Kidney (tissue), 14 donors: ENCODE measurements around the gene PIM3. TPM values are rescaled to one million over a fixed set of nuclear protein-coding genes. Genes with fewer than 3 reads are reported as not detected.
A peak's percentile ranks its signal among the peaks of the same experiment; 100 is the strongest.

Experiments used
- DNase-seq, 5 donors: peaks; one replicate each; pipeline ENCODE4 v3.0.0-alpha.2; 2013 to 2020
- FAIRE-seq: peaks from 2 replicates; lab custom pipeline; 2012; peaks lifted over from hg19 to GRCh38; lab: Jason Lieb, UNC
- H3K27ac ChIP-seq, 2 donors: one replicate each; pipeline ENCODE4 v1.7.0; 2013; ENCODE audit warnings: low read depth in 2 of 2, low read length in 2 of 2, inconsistent platforms in 1 of 2
- H3K27me3 ChIP-seq: one replicate; pipeline ENCODE4 v1.7.1; 2013; ENCODE audit warnings: low read length, inconsistent platforms; ENCODE audit not compliant: control insufficient read depth, insufficient read depth
- H3K36me3 ChIP-seq, 3 donors: one replicate each; pipeline versions ENCODE4 v1.7.0 to v1.7.1; 2013; ENCODE audit warnings: low read length in 3 of 3, control low read depth in 1 of 3, inconsistent platforms in 1 of 3; ENCODE audit not compliant: insufficient read depth in 3 of 3, control insufficient read depth in 2 of 3
- H3K4me1 ChIP-seq, 3 donors: one replicate each; pipeline versions ENCODE4 v1.7.0 to v1.7.1; 2013; ENCODE audit warnings: low read length in 3 of 3, inconsistent platforms in 1 of 3, low read depth in 1 of 3; ENCODE audit not compliant: control insufficient read depth in 2 of 3, insufficient read depth in 2 of 3
- H3K4me3 ChIP-seq, 3 donors: one replicate each; pipeline versions ENCODE4 v1.7.0 to v1.8.1; 2013; ENCODE audit warnings: low read length in 3 of 3, control low read depth in 1 of 3, inconsistent platforms in 1 of 3
- H3K9ac ChIP-seq, 3 donors: one replicate each; pipeline versions ENCODE4 v1.7.0 to v1.7.1; 2013; ENCODE audit warnings: low read length in 3 of 3, control low read depth in 1 of 3, inconsistent platforms in 1 of 3
- H3K9me3 ChIP-seq, 3 donors: one replicate each; pipeline versions ENCODE4 v1.7.0 to v1.7.1; 2013; ENCODE audit warnings: low read length in 3 of 3, control low read depth in 1 of 3, inconsistent platforms in 1 of 3; ENCODE audit not compliant: control insufficient read depth in 2 of 3, insufficient read depth in 1 of 3
- intact Hi-C: fragments of 100-400 bp; cut with DNase I; formaldehyde crosslinking; loops from one replicate; pipeline ENCODE4 v1.11.1; 2022
- polyA plus RNA-seq: library from polyadenylated mRNA; stranded (reverse); fragments of 350-450 nt; fragmentation: Illumina TruSeq; extraction: RNeasy Lipid Tissue Mini Kit (QIAGEN cat#74804); gene quantifications from one replicate; pipeline ENCODE4 v1.2.3, GENCODE V29; 2014; ENCODE audit warnings: low read depth, low replicate concordance; ENCODE audit not compliant: insufficient read depth
- total RNA-seq: library from RNA; stranded (reverse); fragmentation: NEBNext Ultra II Directional; extraction: Animal tissue kit (Norgen Biotek cat#: 25700); gene quantifications from one replicate; pipeline ENCODE4 v1.2.1, GENCODE V29; 2021
- TF ChIP-seq, protein P1 (sequence below): IDR thresholded peaks from 3 replicates; pipeline ENCODE4 v1.5.1; 2012; ENCODE audit warnings: mild to moderate bottlenecking, moderate library complexity, borderline replicate concordance; ENCODE audit not compliant: insufficient read depth; ENCODE audit errors: extremely low read depth
- donor health status: control.
- donor health status: control.
- donor health status: control.
- donor health status: control.
- donor health status: control.
- donor health status: DM: yes; HTN: yes; CAD: no.
- donor health status: Normal renal cell carcinoma (clear cell type).

Gene PIM3
- total and polyA plus RNA-seq, 2 donors from 2014 or later = 96.5 to 107 TPM

DNA sequence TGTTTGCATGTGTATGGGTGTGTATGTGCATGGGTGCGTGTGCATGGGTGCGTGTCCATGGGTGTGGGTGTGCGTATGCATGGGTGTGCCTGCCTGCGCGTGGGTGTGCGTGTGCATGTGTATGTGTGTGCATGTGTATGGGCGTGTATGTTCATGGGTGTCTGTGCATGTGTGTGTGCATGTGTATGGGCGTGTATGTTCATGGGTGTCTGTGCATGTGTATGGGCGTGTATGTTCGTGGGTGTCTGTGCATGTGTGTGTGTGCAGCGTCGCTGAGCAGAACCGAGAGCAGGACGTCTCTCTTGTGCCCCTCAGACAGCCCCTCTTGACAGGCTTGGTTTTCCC lies 38.1 kb downstream of the PIM3 start:
- no peak overlapping the region for H3K9ac ChIP-seq
- H3K27ac ChIP-seq = no peak overlapping the region
- peaks cover 0 to 2% (median 0%) of the 10 kb centered on the region in 3 donors for H3K4me1 ChIP-seq
- TF ChIP-seq, protein P1, sequence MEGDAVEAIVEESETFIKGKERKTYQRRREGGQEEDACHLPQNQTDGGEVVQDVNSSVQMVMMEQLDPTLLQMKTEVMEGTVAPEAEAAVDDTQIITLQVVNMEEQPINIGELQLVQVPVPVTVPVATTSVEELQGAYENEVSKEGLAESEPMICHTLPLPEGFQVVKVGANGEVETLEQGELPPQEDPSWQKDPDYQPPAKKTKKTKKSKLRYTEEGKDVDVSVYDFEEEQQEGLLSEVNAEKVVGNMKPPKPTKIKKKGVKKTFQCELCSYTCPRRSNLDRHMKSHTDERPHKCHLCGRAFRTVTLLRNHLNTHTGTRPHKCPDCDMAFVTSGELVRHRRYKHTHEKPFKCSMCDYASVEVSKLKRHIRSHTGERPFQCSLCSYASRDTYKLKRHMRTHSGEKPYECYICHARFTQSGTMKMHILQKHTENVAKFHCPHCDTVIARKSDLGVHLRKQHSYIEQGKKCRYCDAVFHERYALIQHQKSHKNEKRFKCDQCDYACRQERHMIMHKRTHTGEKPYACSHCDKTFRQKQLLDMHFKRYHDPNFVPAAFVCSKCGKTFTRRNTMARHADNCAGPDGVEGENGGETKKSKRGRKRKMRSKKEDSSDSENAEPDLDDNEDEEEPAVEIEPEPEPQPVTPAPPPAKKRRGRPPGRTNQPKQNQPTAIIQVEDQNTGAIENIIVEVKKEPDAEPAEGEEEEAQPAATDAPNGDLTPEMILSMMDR = no peak
- no peak overlapping the region for H3K4me3 ChIP-seq
- H3K27me3 ChIP-seq = peaks cover 2% of the 10 kb centered on the region
- DNase-seq = no peak
- no peak for FAIRE-seq
- H3K9me3 ChIP-seq = no peaks in the 10 kb centered on the region
- intact Hi-C loops = no loop called here
- no peaks in the 10 kb centered on the region for H3K36me3 ChIP-seq

DNA sequence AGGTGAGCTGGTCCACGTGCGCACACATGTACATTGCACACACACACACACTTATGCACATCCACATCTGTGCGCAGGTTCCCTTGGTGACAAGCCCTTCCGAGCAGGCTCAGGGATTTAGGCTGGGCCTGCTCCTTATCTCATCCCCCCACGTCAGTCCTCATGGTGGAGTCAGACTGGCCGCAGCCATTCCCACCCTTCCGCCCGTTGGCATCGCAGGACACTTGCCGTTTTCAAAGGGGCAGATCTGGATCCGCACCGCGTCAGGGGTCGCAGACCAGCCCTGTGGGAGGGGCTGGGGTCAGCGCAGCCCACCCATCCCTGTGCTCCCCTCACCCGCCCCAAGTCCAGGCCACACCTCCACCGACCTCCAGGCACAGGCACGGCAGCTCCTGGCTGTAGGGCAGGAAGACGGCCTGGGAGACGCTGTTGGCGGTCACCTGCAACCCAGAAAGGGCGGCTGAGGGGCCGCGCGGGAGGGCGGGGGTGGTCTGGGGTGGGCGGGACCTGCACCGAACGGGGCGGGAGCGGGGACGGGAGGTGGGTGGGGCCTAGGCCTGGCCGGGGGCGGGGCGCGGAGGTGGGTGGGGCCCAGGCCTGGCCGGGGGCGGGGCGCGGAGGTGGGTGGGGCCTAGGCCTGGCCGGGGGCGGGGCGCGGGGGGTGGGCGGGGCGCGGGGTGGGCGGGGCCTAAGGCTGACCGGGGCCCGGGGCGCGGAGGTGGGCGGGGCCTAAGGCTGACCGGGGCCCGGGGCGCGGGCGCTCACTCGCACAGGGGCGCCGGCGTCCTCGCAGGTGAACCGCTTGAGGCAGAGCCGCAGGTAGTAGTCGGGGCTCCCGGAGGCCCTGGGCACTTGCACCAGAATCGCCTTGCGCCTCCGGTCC lies 38.7 kb downstream of the PIM3 start:
- TF ChIP-seq, protein P1 = no peak
- Histone ChIP-seq H3K27ac (no peak overlapping the region), H3K36me3 (no peaks in the 10 kb centered on the region), H3K9me3 (no peaks in the 10 kb centered on the region), H3K4me1 (peaks cover 0 to 2% (median 0%) of the 10 kb centered on the region in 3 donors), H3K4me3 (no peak overlapping the region), H3K27me3 (peaks cover 2% of the 10 kb centered on the region), H3K9ac (no peak overlapping the region)
- intact Hi-C loops = no loop called here
- FAIRE-seq (no peak), DNase-seq (peak in 4 of 5 donors; percentile 35 to 80 (median 54))

GRCh38 chr22:49999946-50000586 lies 39.5 kb downstream of the PIM3 start:
- FAIRE-seq = no peak
- TF ChIP-seq, protein P1 = no peak
- H3K4me3 ChIP-seq = no peak overlapping the region
- H3K9me3 ChIP-seq = no peaks in the 10 kb centered on the region
- DNase-seq = peak in 2 of 5 donors; percentile 64 to 71
- no peak overlapping the region for H3K9ac ChIP-seq
- no peaks in the 10 kb centered on the region for H3K36me3 ChIP-seq
- peaks cover 0 to 2% (median 0%) of the 10 kb centered on the region in 3 donors for H3K4me1 ChIP-seq
- intact Hi-C loops = no loop called here
- H3K27ac ChIP-seq = no peak overlapping the region
- peaks cover 2% of the 10 kb centered on the region for H3K27me3 ChIP-seq
